ENCODE results near the gene CLDN10. TPM values are rescaled to one million over a fixed set of nuclear protein-coding genes. Genes with fewer than 3 reads are reported as not detected.
A peak's percentile ranks its signal among the peaks of the same experiment; 100 is the strongest.

The CLDN10 gene
- total and polyA plus RNA-seq, 8 donors: 83.8 to 258 (median 98.1) TPM

- Histone ChIP-seq H3K36me3 (no peaks in the 10 kb centered on the region), H3K4me3 (no peak overlapping the region), H3K9me3 (no peaks in the 10 kb centered on the region), H3K27me3 (no peaks in the 10 kb centered on the region), H3K4me1 (peaks cover 0 to 15% (median 7%) of the 10 kb centered on the region in 3 donors), H3K27ac (peak overlapping the region in 1 of 4 donors; percentile 12)
- ATAC-seq: no peak
- intact Hi-C loops (cut with DNase I): no loop called here
- 63 to 71% methylated on average over 2 of the region's 2 CpGs for WGBS, 2 donors
- DNase-seq: no peak
- FAIRE-seq: no peak
- TF ChIP-seq CTCF (IDR thresholded peaks at IDR 0.05): no peak
Observed at GRCh38 chr13:95601216-95601615, 48.7 kb downstream of the CLDN10 start.

GRCh38 chr13:95601906-95602305, 49.4 kb downstream of the CLDN10 start:
- H3K4me3 ChIP-seq: no peak overlapping the region
- H3K36me3 ChIP-seq: no peaks in the 10 kb centered on the region
- no peak for DNase-seq
- ATAC-seq: no peak
- FAIRE-seq: no peak
- H3K4me1 ChIP-seq: peaks cover 0 to 21% (median 6%) of the 10 kb centered on the region in 3 donors
- no peaks in the 10 kb centered on the region for H3K9me3 ChIP-seq
- intact Hi-C loops (cut with DNase I): no loop called here
- no peak for TF ChIP-seq CTCF (IDR thresholded peaks at IDR 0.05)
- WGBS, 2 donors: 90 to 95% methylated on average over 6 of the region's 6 CpGs
- H3K27me3 ChIP-seq: no peaks in the 10 kb centered on the region
- no peak overlapping the region for H3K27ac ChIP-seq

- Histone ChIP-seq H3K36me3 (no peaks in the 10 kb centered on the region), H3K4me3 (no peak overlapping the region), H3K9me3 (no peaks in the 10 kb centered on the region), H3K27me3 (no peaks in the 10 kb centered on the region), H3K4me1 (peaks cover 7 to 33% (median 18%) of the 10 kb centered on the region in 3 donors), H3K27ac (peak overlapping the region; percentile 32 to 85 (median 68))
- TF ChIP-seq CTCF (IDR thresholded peaks at IDR 0.05): no peak
- DNase-seq (peak; percentile 62 to 84 (median 80)), ATAC-seq (peak; percentile 81 to 94 (median 90)), FAIRE-seq (no peak)
- WGBS, 2 donors: 54 to 57% methylated on average over 12 of the region's 12 CpGs
- intact Hi-C loops (cut with DNase I): no loop called here
Observed at GRCh38 chr13:95603887-95604555, 51.5 kb downstream of the CLDN10 start.

GRCh38 chr13:95604556-95604915, 52.0 kb downstream of the CLDN10 start:
- intact Hi-C loops (cut with DNase I): no loop called here
- ATAC-seq (peak; percentile 4 to 38 (median 28)), DNase-seq (no peak), FAIRE-seq (no peak)
- WGBS, 2 donors: 62% methylated on average over 3 of the region's 3 CpGs
- peaks cover 7 to 33% (median 23%) of the 10 kb centered on the region in 3 donors for H3K4me1 ChIP-seq
- H3K9me3 ChIP-seq: no peaks in the 10 kb centered on the region
- H3K4me3 ChIP-seq: no peak overlapping the region
- TF ChIP-seq CTCF (IDR thresholded peaks at IDR 0.05): no peak
- H3K27ac ChIP-seq: peak overlapping the region; percentile 32 to 85 (median 68)
- no peaks in the 10 kb centered on the region for H3K36me3 ChIP-seq
- H3K27me3 ChIP-seq: no peaks in the 10 kb centered on the region

DNA sequence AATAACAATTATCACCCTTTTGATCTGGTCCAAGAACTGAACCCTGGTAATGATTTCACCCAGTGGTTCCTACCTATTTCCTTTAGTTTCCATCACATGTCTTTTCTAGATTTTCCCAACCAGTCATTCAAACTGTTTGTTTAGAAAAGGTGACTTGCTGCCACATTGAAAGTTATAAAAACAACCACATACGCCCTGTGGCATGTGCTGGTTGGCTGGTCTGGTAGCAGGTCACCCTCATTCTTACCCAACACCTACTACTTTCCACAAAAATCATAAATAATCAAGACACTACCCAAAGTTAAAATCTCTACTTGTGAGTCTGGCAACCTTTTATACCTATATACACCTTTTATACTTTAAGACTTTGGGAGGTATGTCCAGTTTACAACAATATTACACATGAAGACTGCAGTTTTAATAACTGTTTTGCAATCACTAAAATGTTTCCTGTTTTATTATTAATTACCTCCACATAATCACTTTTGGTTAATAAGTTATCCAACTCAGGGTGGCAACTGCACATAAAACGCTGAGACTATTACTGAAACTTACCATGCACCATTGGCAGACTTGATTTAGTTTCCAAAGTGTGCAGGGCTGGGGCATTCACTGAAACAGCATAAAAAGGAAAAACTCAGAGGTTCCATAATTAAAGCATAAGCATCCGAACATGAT, 53.1 kb downstream of the CLDN10 start:
- Histone ChIP-seq H3K4me1 (peaks cover 7 to 33% (median 25%) of the 10 kb centered on the region in 3 donors), H3K27ac (peak overlapping the region in 2 of 4 donors; percentile 82 to 85), H3K36me3 (peaks cover 0 to 2% (median 0%) of the 10 kb centered on the region in 3 donors), H3K4me3 (no peak overlapping the region), H3K27me3 (no peaks in the 10 kb centered on the region), H3K9me3 (no peaks in the 10 kb centered on the region)
- ATAC-seq: peak; percentile 33 to 47 (median 42)
- FAIRE-seq: no peak
- DNase-seq: no peak
- 58 to 64% methylated on average over 3 of the region's 3 CpGs for WGBS, 2 donors
- no peak for TF ChIP-seq CTCF (IDR thresholded peaks at IDR 0.05)
- intact Hi-C loops (cut with DNase I): no loop called here

All from pancreas (tissue), 10 donors.